GM21447 (cell line): ENCODE results near the gene WDR46.

Experiments
- ATAC-seq: cut with Tn5 transposase; IDR thresholded peaks from one replicate; pipeline ENCODE4 v1.9.1; 2021; ENCODE audit not compliant: unreplicated experiment

Gene WDR46, protein sequence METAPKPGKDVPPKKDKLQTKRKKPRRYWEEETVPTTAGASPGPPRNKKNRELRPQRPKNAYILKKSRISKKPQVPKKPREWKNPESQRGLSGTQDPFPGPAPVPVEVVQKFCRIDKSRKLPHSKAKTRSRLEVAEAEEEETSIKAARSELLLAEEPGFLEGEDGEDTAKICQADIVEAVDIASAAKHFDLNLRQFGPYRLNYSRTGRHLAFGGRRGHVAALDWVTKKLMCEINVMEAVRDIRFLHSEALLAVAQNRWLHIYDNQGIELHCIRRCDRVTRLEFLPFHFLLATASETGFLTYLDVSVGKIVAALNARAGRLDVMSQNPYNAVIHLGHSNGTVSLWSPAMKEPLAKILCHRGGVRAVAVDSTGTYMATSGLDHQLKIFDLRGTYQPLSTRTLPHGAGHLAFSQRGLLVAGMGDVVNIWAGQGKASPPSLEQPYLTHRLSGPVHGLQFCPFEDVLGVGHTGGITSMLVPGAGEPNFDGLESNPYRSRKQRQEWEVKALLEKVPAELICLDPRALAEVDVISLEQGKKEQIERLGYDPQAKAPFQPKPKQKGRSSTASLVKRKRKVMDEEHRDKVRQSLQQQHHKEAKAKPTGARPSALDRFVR

GRCh38 chr6:33288921-33289783 lies at the start of gene WDR46, which contains the start of gene PFDN6:
Gene WDR46, minus strand, starts transcription at chr6:33289239. Its CDS starts 69 bp downstream, at chr6:33289170.
Gene PFDN6, plus strand, starts transcription at chr6:33289601. Its CDS starts 256 bp downstream, at chr6:33289857.
- peak; percentile 86 for ATAC-seq

DNA sequence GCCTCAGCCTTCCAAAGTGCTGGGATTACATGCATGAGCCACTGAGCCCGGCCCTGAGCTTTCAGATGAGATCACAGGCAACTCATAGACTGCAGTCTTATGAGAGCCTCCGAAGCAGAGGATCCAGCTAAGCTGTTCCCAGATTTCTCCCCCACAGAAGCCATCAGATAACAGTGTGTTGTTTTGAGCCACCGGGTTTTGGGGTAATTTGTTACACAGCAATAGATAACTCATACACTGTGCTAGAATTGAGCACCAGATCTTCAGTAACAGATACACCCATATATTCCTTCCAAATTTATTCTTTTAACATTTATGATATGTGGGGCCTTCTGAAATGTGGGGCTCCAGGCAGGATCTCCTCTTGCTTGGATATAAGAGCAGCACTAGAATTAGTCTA lies 47.5 kb upstream of the WDR46 start:
- no peak for ATAC-seq

DNA sequence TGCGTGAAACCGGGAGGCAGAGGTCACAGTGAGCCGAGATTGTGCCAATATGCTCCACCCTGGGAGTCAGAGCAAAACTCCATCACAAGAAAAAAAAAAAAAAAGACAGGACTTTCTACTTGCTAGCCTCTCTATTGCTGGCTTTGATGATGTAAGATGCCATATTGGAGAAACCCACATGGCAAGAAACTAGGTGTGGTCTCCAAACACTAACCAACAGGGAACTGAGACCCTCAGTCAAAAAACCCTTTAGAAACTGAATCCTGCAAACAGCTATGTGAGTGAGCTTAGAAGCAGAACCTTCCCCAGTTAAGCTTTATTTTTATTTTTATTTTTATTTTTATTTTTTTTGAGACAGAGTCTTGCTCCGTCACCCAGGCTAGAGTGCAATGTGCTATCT lies 46.9 kb upstream of the WDR46 start:
- ATAC-seq, result no peak

GRCh38 chr6:33333666-33334065 lies 44.6 kb upstream of the WDR46 start:
- ATAC-seq, result no peak

GRCh38 chr6:33330736-33331135 lies 41.7 kb upstream of the WDR46 start:
- ATAC-seq, result no peak

DNA sequence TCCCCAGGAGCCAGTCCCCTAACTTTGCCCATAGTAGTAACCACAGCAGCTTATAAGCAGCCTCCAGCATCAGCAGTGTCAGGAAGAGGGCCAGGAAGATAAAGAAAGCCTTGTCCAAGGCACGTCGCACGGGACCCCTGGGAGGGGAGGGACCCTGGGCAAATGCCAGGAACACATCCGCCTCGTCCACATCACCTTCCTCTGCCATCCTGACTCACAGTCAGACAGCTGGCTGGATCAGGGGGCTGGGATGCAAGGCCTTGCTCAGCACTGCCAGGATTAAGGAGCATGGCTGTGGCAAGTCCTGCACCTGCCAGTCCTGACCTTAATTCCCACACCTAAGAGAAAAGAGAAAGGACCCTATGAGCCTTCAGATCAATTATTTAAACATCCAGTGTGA lies 40.0 kb upstream of the WDR46 start:
- ATAC-seq, result no peak

DNA sequence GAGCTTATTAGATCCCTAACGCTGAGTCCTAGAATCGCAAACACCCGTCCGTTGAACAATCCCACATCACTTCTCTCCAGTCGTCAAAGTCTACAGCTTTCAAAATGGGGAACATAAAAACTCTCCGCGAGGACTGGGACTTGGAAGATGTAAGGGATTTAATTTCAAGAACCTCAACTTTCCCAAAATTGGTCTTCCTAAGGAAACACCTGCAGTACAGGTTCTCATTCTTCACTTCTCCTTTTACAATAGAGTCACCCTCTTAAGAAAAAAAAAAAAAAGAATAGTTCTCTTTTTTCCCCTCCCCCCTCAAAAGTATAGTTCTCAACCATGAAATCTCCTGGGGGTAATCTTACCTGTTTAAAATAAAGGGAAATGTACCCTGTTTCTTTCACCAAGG lies 35.1 kb upstream of the WDR46 start:
- ATAC-seq, result no peak

DNA sequence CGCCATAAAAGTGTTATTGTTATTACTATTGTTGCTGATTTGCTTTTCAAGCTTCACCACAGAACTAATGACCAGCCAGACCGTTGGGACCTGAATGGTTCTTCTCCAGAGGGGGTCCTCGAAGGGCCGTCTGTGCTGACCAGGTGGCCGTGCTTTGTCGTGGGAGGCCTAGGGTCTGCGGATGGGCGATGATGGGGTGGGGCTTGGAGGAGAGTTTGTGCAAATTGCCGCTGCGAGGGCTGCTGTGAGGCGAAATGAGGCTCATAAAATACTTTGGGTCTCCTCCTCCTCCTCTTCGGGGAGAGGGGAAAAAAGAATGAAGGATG lies 34.5 kb upstream of the WDR46 start:
- ATAC-seq, result peak; percentile 8

DNA sequence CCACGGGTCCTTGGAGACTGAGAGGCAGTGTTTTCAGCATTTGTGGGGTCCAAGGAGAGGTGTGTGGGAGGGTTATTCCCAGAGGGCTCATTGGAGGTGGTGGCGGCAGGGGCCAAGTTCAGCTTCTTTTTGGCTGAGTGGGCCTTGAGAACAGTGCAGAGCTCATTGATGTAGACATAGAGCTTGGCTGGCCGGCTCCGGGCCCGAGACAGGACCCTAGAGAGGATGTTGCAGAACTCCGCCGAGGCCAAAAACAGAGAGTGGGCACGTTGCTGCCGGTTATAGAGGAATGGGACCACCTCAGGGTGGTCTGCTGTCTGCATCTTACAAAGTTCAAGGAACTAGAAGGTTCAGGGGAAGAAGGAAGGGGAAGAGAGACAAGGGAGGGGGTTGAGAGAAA lies 32.2 kb upstream of the WDR46 start:
- ATAC-seq, result no peak

GRCh38 chr6:33320315-33321181 lies 31.5 kb upstream of the WDR46 start:
- no peak for ATAC-seq

DNA sequence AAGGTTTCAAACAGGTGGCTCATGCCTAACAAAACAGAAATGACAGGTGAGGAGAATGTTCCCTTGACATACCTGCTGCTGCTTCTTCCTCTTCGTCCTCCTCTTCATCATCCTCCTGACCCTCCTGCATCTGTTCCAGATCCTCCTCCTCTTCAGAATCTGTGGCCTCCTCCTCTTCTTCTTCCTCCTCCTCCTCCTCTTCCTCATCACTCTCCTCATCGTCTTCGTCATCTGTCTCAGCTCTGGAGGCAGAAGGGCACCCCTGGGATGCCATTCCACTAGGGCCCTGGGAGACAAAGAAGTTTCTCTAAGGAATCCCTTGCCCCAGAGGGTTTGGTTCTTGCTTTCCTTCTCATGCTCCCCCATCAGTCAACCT lies 30.9 kb upstream of the WDR46 start:
- no peak for ATAC-seq

GRCh38 chr6:33318426-33319073 lies 29.5 kb upstream of the WDR46 start:
- ATAC-seq, result no peak

DNA sequence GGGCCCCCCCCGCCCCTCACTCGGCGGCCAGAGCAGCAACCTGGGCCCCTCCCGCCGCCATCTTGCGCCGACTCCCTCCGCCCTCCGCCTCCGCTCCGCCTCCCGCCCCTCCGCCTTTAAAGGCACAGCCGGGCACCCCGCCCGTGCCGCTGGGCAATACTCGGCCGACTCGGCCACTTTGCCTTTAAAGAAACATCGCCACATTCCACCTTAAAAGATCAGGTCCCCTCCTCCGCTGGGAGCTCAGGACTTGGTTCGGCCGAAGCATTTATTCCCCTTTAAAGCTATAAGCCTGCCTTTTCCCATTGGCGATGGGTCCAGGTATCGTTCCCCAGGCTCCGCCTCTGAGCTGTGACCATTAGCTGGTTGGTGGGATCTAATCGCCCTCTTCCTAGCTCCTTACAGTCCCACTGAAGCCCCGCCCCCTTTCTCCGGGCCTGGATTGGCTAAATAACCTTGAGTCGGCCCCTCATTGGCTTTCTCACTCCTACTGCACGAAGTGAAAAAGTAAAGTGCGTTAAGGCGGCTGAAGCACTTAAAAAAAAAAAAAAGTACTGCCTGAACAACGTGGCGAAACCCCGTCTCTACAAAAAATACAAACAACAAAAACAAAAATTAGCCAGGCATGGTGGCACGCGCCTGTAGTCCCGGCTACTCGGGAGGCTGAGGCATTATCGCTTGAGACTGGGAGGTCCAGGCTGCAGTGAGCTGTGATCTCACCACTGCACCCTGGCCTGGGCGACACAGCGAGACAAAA lies 28.8 kb upstream of the WDR46 start, which contains the start of gene ZBTB22:
Gene ZBTB22 (minus strand): TSS at position 76 of the 757 bp plus-strand sequence. CDS start 828 bp downstream, outside the sequence.
- peak; percentile 51 for ATAC-seq

GRCh38 chr6:33317419-33317668 lies 28.3 kb upstream of the WDR46 start:
- ATAC-seq, result no peak

GRCh38 chr6:33316603-33317418 lies 27.8 kb upstream of the WDR46 start:
- no peak for ATAC-seq

DNA sequence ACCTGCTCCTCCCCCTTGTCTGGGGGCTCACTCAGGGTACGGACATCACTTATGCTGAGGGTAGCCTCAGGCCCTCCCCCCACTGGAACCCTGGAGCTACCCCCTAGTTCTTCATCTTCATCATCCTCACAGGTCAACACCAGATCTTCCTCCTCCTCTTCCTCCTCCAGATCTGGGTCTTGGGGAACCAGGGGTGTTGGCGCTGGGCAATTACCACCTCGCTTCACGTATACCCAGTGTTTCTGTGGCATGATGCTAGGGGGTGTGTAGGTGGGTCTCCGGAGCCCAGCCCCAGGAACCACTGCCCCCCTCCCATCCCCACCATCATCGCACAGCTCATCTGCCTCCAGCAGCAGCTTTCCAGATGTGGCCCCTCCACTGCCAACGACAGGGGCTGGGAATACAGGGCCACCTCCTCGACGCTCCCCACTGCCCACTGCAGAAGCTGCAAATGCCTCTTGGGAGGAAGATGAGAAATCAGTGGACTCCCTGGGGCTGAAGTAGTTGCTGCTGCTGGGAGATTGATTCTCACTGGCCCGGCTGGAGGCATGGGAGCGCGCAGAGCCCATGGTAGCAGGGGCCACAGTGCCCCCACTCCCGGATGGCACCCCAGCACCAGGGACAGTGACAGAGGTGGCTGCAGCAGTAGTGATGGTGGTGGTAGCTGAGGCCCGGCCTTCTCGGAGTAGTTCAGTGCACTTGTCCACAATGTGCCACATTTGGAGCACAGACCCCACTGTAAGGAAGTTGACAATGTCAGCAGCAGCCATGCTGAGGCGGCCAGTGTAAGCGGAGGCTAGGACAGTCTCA lies 27.0 kb upstream of the WDR46 start:
- ATAC-seq, result no peak

- ATAC-seq, result no peak
Measured at GRCh38 chr6:33314943-33315792, 26.1 kb upstream of the WDR46 start.
